ENCODE measurements around the gene RTF1. TPM values are rescaled to one million over a fixed set of nuclear protein-coding genes. Genes with fewer than 3 reads are reported as not detected.

The RTF1 gene
- total RNA-seq: 15.7 and 16.0 TPM in 2 replicates

DNA sequence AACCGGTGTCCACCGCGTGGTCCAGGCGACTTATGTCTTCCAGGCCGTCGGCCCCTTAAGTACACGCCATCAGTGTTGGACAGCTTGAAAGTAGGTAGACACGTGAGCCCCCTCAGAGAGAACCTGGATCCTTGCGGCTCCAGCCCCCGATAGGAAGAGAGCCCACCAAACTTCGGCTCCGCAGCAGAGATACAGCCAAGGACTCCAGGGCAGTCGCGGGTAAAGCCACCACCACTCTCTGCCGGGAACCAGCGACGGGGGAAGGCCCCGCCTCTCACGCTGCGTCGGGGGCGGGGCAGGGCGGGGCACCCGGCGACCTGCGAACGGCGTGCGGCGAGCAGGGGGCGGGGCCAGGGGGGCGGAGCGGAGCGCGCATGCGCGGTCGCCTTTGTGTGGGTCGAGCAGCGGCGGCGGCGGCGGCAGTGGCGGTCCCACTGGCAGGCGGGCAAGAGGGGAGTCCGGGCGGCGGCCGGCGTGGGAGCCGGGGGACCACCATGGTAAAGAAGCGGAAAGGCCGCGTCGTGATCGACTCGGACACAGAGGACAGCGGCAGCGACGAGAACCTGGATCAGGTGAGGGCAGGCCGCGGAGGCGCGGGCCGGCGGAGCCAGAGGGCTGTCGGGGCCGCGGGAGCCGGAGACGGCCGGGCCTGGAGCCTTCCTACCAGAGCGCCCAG, at the start of gene RTF1:
Gene RTF1, plus strand, starts transcription at position 354 of the 676 bp plus-strand sequence. Its CDS starts 21 bp downstream, at position 375.

DNA sequence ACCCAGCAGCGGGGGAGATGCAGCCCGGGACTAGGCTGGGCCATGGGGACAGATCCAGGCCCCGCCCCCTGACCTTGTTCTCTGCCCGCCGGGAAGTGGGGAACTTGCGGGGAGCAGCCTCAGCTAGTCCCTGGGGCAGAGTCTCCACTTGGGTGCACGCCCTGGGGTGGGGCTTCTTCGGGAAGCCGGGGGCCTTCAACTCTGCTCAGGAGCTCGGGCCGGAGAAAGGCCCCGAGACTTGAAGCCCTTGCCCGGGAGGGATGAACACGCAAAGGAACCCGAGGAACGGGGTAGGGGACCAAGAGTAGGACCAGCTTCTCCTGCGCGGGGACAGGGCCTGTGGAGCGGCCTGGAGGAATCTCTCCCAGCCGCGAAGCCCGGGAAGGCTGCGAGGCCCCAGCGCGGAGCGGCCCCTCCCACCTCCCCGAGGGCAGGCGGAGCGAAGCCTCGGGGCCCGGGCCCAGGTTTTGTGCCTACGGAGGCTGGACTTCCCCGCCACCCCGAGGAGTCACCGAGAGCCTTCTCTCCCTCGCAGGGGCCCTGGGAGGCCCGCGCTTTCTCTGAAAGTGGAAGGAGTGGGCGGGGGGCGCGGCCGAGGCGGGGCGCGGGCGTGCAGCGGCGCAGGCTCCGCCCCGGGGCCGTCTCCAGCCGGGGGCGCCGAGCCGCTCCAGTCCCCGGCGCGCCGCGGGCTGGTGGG, 76.5 kb downstream of the RTF1 start, which contains the start of gene ITPKA:
Gene ITPKA, plus strand, starts transcription at position 670 of the 697 bp plus-strand sequence. CDS start 54 bp downstream, outside the sequence.

DNA sequence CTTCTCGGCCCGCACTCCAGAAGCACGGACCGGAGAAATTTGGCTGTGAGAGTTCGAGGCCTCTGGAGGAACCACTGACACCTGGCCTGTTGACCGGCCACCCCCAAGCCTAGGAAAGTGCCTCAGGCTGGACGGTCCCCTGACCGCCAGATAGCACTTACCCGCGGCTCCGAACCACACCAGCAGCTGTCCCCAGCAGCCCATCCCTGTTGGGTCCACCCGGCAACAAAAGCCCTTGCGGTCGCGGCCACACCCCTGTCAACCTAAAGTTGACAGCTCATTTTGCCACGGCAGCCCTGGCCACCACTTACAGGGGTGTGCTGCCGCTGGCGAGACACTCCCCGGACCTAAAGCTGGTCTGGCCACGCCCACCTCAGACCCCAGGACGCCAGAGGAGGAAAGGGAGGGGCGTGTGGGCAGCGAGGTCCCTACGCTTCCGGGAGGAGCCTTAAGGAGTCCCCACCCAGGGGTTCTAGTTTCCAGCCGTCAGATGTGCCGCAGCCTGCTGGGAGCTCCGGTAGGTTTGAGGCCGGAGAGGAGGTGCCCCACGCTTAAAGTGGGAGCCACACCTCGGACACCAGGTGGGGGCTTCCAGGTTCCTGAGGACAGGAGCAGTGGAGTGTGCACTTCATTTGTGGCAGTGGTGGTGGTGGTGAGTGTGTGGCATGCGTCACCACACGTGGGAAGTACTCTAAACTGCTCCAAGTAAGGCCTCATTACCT, 96.8 kb downstream of the RTF1 start, which contains the start of gene LTK:
Gene LTK, minus strand, starts transcription at position 322 of the 722 bp plus-strand sequence. Its CDS starts 118 bp downstream, at position 204.

Other genes starting within 250 kb of the RTF1 start
- 0.11 TPM in 1 of 2 replicates, not detected in the other for gene EXD1, start 186.3 kb upstream of the RTF1 start, total RNA-seq
- 55.9 and 67.5 TPM in 2 replicates for gene CHP1, start 185.8 kb upstream of the RTF1 start, total RNA-seq
- gene OIP5, start 84.5 kb upstream of the RTF1 start, total RNA-seq: 3.2 and 12.1 TPM in 2 replicates
- gene NUSAP1, start 84.2 kb upstream of the RTF1 start, total RNA-seq: 51.1 and 167 TPM in 2 replicates
- gene NDUFAF1, start 14.6 kb upstream of the RTF1 start, total RNA-seq: 30.4 and 38.1 TPM in 2 replicates
- gene ITPKA, start 76.8 kb downstream of the RTF1 start, total RNA-seq: 18.1 and 25.0 TPM in 2 replicates
- gene LTK, start 96.7 kb downstream of the RTF1 start, total RNA-seq: 0.37 and 0.44 TPM in 2 replicates
- gene RPAP1, start 127.2 kb downstream of the RTF1 start, total RNA-seq: 15.4 and 30.9 TPM in 2 replicates
- gene TYRO3, start 142.1 kb downstream of the RTF1 start, total RNA-seq: 11.0 and 14.4 TPM in 2 replicates
- gene MGA, start 243.3 kb downstream of the RTF1 start, total RNA-seq: 42.0 and 42.8 TPM in 2 replicates